ENCODE results near the gene GTPBP1. TPM values are rescaled to one million over a fixed set of nuclear protein-coding genes. Genes with fewer than 3 reads are reported as not detected.

The GTPBP1 gene
- total and polyA plus RNA-seq, 2 donors (not counting 1 experiment from before 2014, with no cell fraction given) = 77.8 to 174 TPM

DNA sequence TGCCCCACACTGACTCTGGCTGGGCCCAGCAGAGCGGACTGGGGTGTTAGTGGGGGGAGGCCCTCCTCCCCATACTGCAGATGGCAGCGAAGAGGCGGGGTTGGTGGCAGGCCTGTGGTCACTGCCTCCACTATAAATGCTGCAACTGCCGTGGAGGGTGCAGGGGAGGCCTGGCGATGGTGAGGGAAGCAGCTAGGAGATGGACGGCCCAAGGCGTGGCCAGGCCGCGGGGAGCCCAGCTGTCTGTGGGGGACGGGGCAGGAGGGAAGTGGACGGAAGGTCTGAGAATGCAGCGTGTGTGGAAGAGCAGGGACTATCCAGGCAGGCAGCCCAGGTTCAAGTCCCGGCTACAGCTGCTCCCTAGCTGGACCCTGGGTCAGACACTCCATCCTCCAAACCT, 69.9 kb downstream of the GTPBP1 start:
- Histone ChIP-seq H2AFZ (ENCODE audit: insufficient read depth, low read depth, low read length, poor library complexity, severe bottlenecking) (no peak overlapping the region), H3K9me3 (ENCODE audit: control extremely low read depth in 1 of 3, control insufficient read depth in 2 of 3, insufficient read depth in 1 of 3, low read length in 2 of 3) (no peaks in the 10 kb centered on the region), H3K4me1 (ENCODE audit: control insufficient read depth in 2 of 2, insufficient read depth in 2 of 2, low read length in 2 of 2) (no peaks in the 10 kb centered on the region), H4K20me1 (ENCODE audit: control insufficient read depth, insufficient read depth, low read length, poor library complexity, severe bottlenecking) (no peaks in the 10 kb centered on the region), H3K4me3 (ENCODE audit: control extremely low read depth in 1 of 5, extremely low read depth in 1 of 5, insufficient read depth in 1 of 5, low read depth in 2 of 5, low read length in 4 of 5) (no peak overlapping the region), H3K27me3 (replicated peaks in 1 of 4; ENCODE audit: control extremely low read depth in 1 of 4, control insufficient read depth in 3 of 4, insufficient read depth in 4 of 4, low read length in 3 of 4) (no peaks in the 10 kb centered on the region), H3K9ac (ENCODE audit: low read length) (no peak overlapping the region), H3K79me2 (ENCODE audit: control insufficient read depth, insufficient read depth, low read length) (no peaks in the 10 kb centered on the region), H3K4me2 (replicated peaks; ENCODE audit: low read depth, low read length, poor library complexity, severe bottlenecking) (no peak overlapping the region), H3K27ac (ENCODE audit: low read length in 2 of 2) (no peak overlapping the region), H3K36me3 (replicated peaks in 1 of 2; ENCODE audit: control extremely low read depth in 1 of 2, control insufficient read depth in 1 of 2, extremely low read depth in 1 of 2, insufficient read depth in 2 of 2, low read length in 1 of 2) (peaks cover 0 to 9% of the 10 kb centered on the region in 2 experiments)
- no peaks in the 10 kb centered on the region for H3K4me1 Mint-ChIP-seq
- no peak for TF ChIP-seq EZH2 (IDR thresholded peaks at IDR 0.05; ENCODE audit: borderline replicate concordance, insufficient read depth, low read depth, low read length, poor library complexity, severe bottlenecking)
- TF ChIP-seq, protein P1, sequence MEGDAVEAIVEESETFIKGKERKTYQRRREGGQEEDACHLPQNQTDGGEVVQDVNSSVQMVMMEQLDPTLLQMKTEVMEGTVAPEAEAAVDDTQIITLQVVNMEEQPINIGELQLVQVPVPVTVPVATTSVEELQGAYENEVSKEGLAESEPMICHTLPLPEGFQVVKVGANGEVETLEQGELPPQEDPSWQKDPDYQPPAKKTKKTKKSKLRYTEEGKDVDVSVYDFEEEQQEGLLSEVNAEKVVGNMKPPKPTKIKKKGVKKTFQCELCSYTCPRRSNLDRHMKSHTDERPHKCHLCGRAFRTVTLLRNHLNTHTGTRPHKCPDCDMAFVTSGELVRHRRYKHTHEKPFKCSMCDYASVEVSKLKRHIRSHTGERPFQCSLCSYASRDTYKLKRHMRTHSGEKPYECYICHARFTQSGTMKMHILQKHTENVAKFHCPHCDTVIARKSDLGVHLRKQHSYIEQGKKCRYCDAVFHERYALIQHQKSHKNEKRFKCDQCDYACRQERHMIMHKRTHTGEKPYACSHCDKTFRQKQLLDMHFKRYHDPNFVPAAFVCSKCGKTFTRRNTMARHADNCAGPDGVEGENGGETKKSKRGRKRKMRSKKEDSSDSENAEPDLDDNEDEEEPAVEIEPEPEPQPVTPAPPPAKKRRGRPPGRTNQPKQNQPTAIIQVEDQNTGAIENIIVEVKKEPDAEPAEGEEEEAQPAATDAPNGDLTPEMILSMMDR (IDR thresholded peaks at IDR 0.05) = no peak
- no peaks in the 10 kb centered on the region for H3K9me3 Mint-ChIP-seq (ENCODE audit: insufficient read depth)
- no peak for ATAC-seq (ENCODE audit: low read depth)
- H3K4me3 Mint-ChIP-seq = no peak overlapping the region
- ChIA-PET POLR2A (interaction anchor here (0.6 kb wide), 1 partner anchor 28 kb away, joined by 3 read pairs; no protein-coding TSS in a partner anchor), CTCF (no interaction called here)
- no peak overlapping the region for H3K27ac Mint-ChIP-seq
- DNase-seq = no peak
- no peaks in the 10 kb centered on the region for H3K27me3 Mint-ChIP-seq
- intact Hi-C loops (cut with micrococcal nuclease) = no loop called here
- WGBS (ENCODE audit: insufficient coverage) = 89% methylated on average over 5 of the region's 13 CpGs

DNA sequence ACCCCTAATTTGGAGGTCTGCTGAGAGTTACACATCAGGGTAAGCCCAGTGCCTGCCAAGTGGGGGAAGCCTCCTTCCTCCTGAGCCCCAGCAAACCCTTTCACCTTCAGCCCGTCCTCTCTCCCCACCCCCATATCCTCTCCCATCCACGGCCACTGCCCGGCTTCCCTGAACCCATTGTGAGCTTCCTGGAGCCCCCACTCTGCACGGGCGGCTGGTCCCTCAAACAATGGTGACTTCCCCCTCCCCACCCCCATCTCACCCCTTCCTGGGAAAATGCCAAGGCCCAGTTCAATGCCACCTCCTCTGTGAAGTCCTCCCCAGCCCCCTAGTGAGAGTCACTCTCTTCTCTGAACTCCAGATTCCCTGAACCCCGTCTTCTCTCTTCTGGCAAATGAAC, 70.3 kb downstream of the GTPBP1 start:
- no peak overlapping the region for H3K4me2 ChIP-seq (replicated peaks; ENCODE audit: low read depth, low read length, poor library complexity, severe bottlenecking)
- no peak overlapping the region for H3K4me3 ChIP-seq (ENCODE audit: control extremely low read depth in 1 of 5, extremely low read depth in 1 of 5, insufficient read depth in 1 of 5, low read depth in 2 of 5, low read length in 4 of 5)
- H2AFZ ChIP-seq (ENCODE audit: insufficient read depth, low read depth, low read length, poor library complexity, severe bottlenecking) = no peak overlapping the region
- no peaks in the 10 kb centered on the region for H3K9me3 ChIP-seq (ENCODE audit: control extremely low read depth in 1 of 3, control insufficient read depth in 2 of 3, insufficient read depth in 1 of 3, low read length in 2 of 3)
- H3K27me3 ChIP-seq (replicated peaks in 1 of 4; ENCODE audit: control extremely low read depth in 1 of 4, control insufficient read depth in 3 of 4, insufficient read depth in 4 of 4, low read length in 3 of 4) = no peaks in the 10 kb centered on the region
- H3K4me1 Mint-ChIP-seq = no peaks in the 10 kb centered on the region
- no peak overlapping the region for H3K4me3 Mint-ChIP-seq
- H3K27ac ChIP-seq (ENCODE audit: low read length in 2 of 2) = no peak overlapping the region
- TF ChIP-seq, protein P1 (IDR thresholded peaks at IDR 0.05) = no peak
- no peak for TF ChIP-seq EZH2 (IDR thresholded peaks at IDR 0.05; ENCODE audit: borderline replicate concordance, insufficient read depth, low read depth, low read length, poor library complexity, severe bottlenecking)
- H3K79me2 ChIP-seq (ENCODE audit: control insufficient read depth, insufficient read depth, low read length) = no peaks in the 10 kb centered on the region
- peaks cover 0 to 9% of the 10 kb centered on the region in 2 experiments for H3K36me3 ChIP-seq (replicated peaks in 1 of 2; ENCODE audit: control extremely low read depth in 1 of 2, control insufficient read depth in 1 of 2, extremely low read depth in 1 of 2, insufficient read depth in 2 of 2, low read length in 1 of 2)
- H3K9me3 Mint-ChIP-seq (ENCODE audit: insufficient read depth) = no peaks in the 10 kb centered on the region
- CTCF ChIA-PET = no interaction called here
- no peaks in the 10 kb centered on the region for H3K27me3 Mint-ChIP-seq
- DNase-seq = no peak
- H3K9ac ChIP-seq (ENCODE audit: low read length) = no peak overlapping the region
- no peak overlapping the region for H3K27ac Mint-ChIP-seq
- intact Hi-C loops (cut with micrococcal nuclease) = no loop called here
- POLR2A ChIA-PET = no interaction called here
- 87% methylated on average over 5 of the region's 6 CpGs for WGBS (ENCODE audit: insufficient coverage)
- ATAC-seq (ENCODE audit: low read depth) = no peak
- no peaks in the 10 kb centered on the region for H3K4me1 ChIP-seq (ENCODE audit: control insufficient read depth in 2 of 2, insufficient read depth in 2 of 2, low read length in 2 of 2)
- H4K20me1 ChIP-seq (ENCODE audit: control insufficient read depth, insufficient read depth, low read length, poor library complexity, severe bottlenecking) = no peaks in the 10 kb centered on the region
